K562 (cell line): Measurements from ENCODE around the gene USP51. TPM values are rescaled to one million over a fixed set of nuclear protein-coding genes. Genes with fewer than 3 reads are reported as not detected.

Experiments used
- ATAC-seq: fragments of 200-7000 bp; cut with Tn5 transposase; 3 replicates; pipeline ENCODE4 v1.9.1; 2020; ENCODE audit warnings: moderate library complexity
- Bru-seq: library from RNA; stranded (reverse); fragments of 400-500 nt; gene quantifications from one replicate; lab custom pipeline; 2021; lab: Mats Ljungman, UMichigan
- BruChase-seq, 2 experiments: library from RNA; stranded (reverse); fragments of 400-500 nt; gene quantifications; one replicate each; lab custom pipeline; 2021; lab: Mats Ljungman, UMichigan
- BruUV-seq: library from RNA; stranded (reverse); fragments of 400-500 nt; replicated peaks from 2 replicates; lab custom pipeline; 2021; lab: Mats Ljungman, UMichigan
- CTCF ChIA-PET: fragments of 300-600 bp; formaldehyde crosslinking; extraction: SDS; loops from one replicate; lab custom pipeline; 2021; ENCODE audit warnings: low intra/inter-chr PET ratio; lab: Yijun Ruan, JAX
- POLR2A ChIA-PET: fragments of 300-600, 350-650 bp; sonication (Branson Sonifier 250); formaldehyde crosslinking; extraction: SDS; loops from one replicate; lab custom pipeline; 2021; ENCODE audit warnings: antibody characterized with exemption, inconsistent platforms; lab: Yijun Ruan, JAX
- DNase-seq, 4 experiments: peaks; one replicate each; pipeline versions ENCODE4 v3.0.0 to v3.0.0-alpha.2; 2011 to 2018; ENCODE audit warnings: low spot score in 3 of 4, mixed read lengths in 3 of 4; ENCODE audit errors: extremely low read depth in 1 of 4
- FAIRE-seq: peaks from 2 replicates; lab custom pipeline; 2011; peaks lifted over from hg19 to GRCh38; lab: Jason Lieb, UNC
- H2AFZ ChIP-seq: 2 replicates; pipeline ENCODE4 v1.6.0; 2011; ENCODE audit warnings: low read depth, low read length, control low read depth, inconsistent platforms
- H3K27ac ChIP-seq: fragments of 200-600 bp; 3 replicates; pipeline ENCODE4 v1.8.0; 2011; ENCODE audit warnings: low read depth, mild to moderate bottlenecking, control low read depth, inconsistent platforms, low read length, moderate library complexity, mixed read lengths; ENCODE audit errors: extremely low read depth
- H3K27me3 ChIP-seq, 2 experiments: fragments of 300-600 bp in 1 of 2; 2 replicates in 1 of 2; 3 replicates in 1 of 2; pipeline versions ENCODE4 v1.6.0 to v1.8.0; 2011; ENCODE audit warnings: inconsistent platforms in 2 of 2, low read length in 2 of 2, mild to moderate bottlenecking in 1 of 2, mixed read lengths in 1 of 2, moderate library complexity in 1 of 2; ENCODE audit not compliant: control insufficient read depth in 2 of 2, insufficient read depth in 2 of 2
- H3K36me3 ChIP-seq: fragments of 300-600 bp; 3 replicates; pipeline ENCODE4 v1.8.0; 2011; ENCODE audit warnings: mild to moderate bottlenecking, low read length, inconsistent platforms; ENCODE audit not compliant: control insufficient read depth, insufficient read depth
- H3K4me1 ChIP-seq, 2 experiments: fragments of 200-600 bp in 1 of 2; replicated peaks in 1 of 2; 2 replicates in 1 of 2; 3 replicates in 1 of 2; pipeline versions ENCODE4 v1.5.1 to v1.8.0; 2011; ENCODE audit warnings: inconsistent platforms in 2 of 2, low read length in 2 of 2, mild to moderate bottlenecking in 1 of 2, mixed read lengths in 1 of 2, moderate library complexity in 1 of 2; ENCODE audit not compliant: control insufficient read depth in 2 of 2, insufficient read depth in 2 of 2
- H3K4me2 ChIP-seq: 2 replicates; pipeline ENCODE4 v1.6.1; 2011; ENCODE audit warnings: low read length, control low read depth, inconsistent platforms, mixed read lengths; ENCODE audit not compliant: insufficient read depth
- H3K4me3 ChIP-seq: fragments of 200-600 bp; sonication (generic), shearing (Covaris generic); 2 replicates; pipeline ENCODE4 v1.5.1; 2016; ENCODE audit warnings: control low read depth, inconsistent platforms
- H3K79me2 ChIP-seq: fragments of 200-600 bp; 3 replicates; pipeline ENCODE4 v1.8.0; 2011; ENCODE audit warnings: low read length, inconsistent platforms; ENCODE audit not compliant: control insufficient read depth, insufficient read depth
- H3K9ac ChIP-seq, 2 experiments: 2 replicates each; pipeline versions ENCODE4 v1.6.0 to v1.6.1; 2011; ENCODE audit warnings: low read depth in 2 of 2, low read length in 2 of 2, control low read depth in 1 of 2, inconsistent platforms in 1 of 2, mild to moderate bottlenecking in 1 of 2, mixed read lengths in 1 of 2; ENCODE audit not compliant: insufficient read depth in 1 of 2
- H3K9me1 ChIP-seq: one replicate; pipeline ENCODE4 v1.6.0; 2011; ENCODE audit warnings: inconsistent platforms, mild to moderate bottlenecking, low read length, moderate library complexity; ENCODE audit not compliant: control insufficient read depth, insufficient read depth
- H3K9me3 ChIP-seq: replicated peaks from 2 replicates; pipeline ENCODE4 v1.5.1; 2011; ENCODE audit warnings: low read depth, low read length, inconsistent platforms; ENCODE audit not compliant: control insufficient read depth, insufficient read depth
- H4K20me1 ChIP-seq: replicated peaks from 2 replicates; pipeline ENCODE4 v1.6.1; 2011; ENCODE audit warnings: low read length, inconsistent platforms, mixed read lengths; ENCODE audit not compliant: control insufficient read depth, insufficient read depth
- EGR1 ChIP-seq: fragments of 450-650 bp; conservative IDR thresholded peaks from 2 replicates; pipeline ENCODE4 v1.6.1; 2017; ENCODE audit warnings: mild to moderate bottlenecking
- MTA1 ChIP-seq: fragments of 450-650 bp; IDR thresholded peaks from 2 replicates; pipeline ENCODE4 v1.6.1; 2017; ENCODE audit warnings: borderline replicate concordance
- NONO ChIP-seq, 2 experiments: fragments of 200-400 bp in 1 of 2; fragments of 450-650 bp in 1 of 2; formaldehyde crosslinking in 1 of 2; IDR thresholded peaks; 2 replicates each; pipeline ENCODE4 v1.6.1; 2017; ENCODE audit warnings: low read depth in 2 of 2, mild to moderate bottlenecking in 2 of 2, moderate library complexity in 2 of 2, low read length in 1 of 2
- RFX7 ChIP-seq: fragments of 250-450 bp; sonication (Bioruptor Pico); IDR thresholded peaks from 2 replicates; pipeline ENCODE4 v1.5.1; 2021; ENCODE audit warnings: mild to moderate bottlenecking
- SUPT5H ChIP-seq: fragments of 450-650 bp; IDR thresholded peaks from 2 replicates; pipeline ENCODE4 v1.6.1; 2016
- ZNF184 ChIP-seq: sonication (generic); formaldehyde crosslinking; IDR thresholded peaks from 2 replicates; pipeline ENCODE4 v1.5.0; 2020; ENCODE audit warnings: missing genetic modification reagents
- WGBS: fragments of 100-300 bp; shearing (Covaris generic); methylation state at CpG from one replicate; pipeline ENCODE4 v1.1.6; 2016; ENCODE audit warnings: low coverage, mixed read lengths; ENCODE audit not compliant: insufficient coverage; ENCODE audit errors: missing lambda C conversion rate; 5-methylcytosine and 5-hydroxymethylcytosine counted together
- in situ Hi-C: fragments of 300-500 bp; cut with MboI; formaldehyde crosslinking; loops from 4 replicates; pipeline ENCODE4 v1.15.0; 2018; ENCODE audit warnings: inconsistent platforms, mixed read lengths
- intact Hi-C: fragments of 100-400 bp; cut with micrococcal nuclease; formaldehyde crosslinking; loops from 2 replicates; pipeline ENCODE4 v1.14.2; 2022
- long read RNA-seq, 3 experiments: library from polyadenylated mRNA in 2 of 3; library from RNA in 1 of 3; unstranded in 2 of 3; stranded (forward) in 1 of 3; transcript quantifications; one replicate each; pipeline ENCODE4 v2.0.0, GENCODE V29; 2019 to 2022
- polyA minus RNA-seq, 3 experiments: library from RNA; depleted of rRNA, polyadenylated mRNA; stranded (reverse); fragments of >200 nt; gene quantifications; 2 replicates each; pipeline ENCODE4 v1.2.3, GENCODE V29; 2011
- polyA plus RNA-seq, 8 experiments: library from polyadenylated mRNA; depleted of rRNA in 4 of 8; stranded (reverse) in 5 of 8; unstranded in 3 of 8; fragments of >200 nt; fragmentation: Nextera tagmentation in 2 of 8; fragmentation: Illumina TruSeq in 1 of 8; extraction: Ambion mirVana in 2 of 8; extraction: Trizol in 1 of 8; gene quantifications; 2 replicates each; pipeline versions ENCODE4 v1.2.1 to v1.2.3, GENCODE V29; 2011 to 2014; ENCODE audit warnings: inconsistent platforms in 1 of 8, missing spikeins in 1 of 8
- total RNA-seq, 7 experiments: library from RNA; depleted of rRNA in 6 of 7; stranded (reverse); fragments of >200 nt in 6 of 7; fragmentation: Illumina TruSeq in 2 of 7; extraction: Trizol in 2 of 7; gene quantifications; 2 replicates each; pipeline versions ENCODE4 v1.2.1 to v1.2.3, GENCODE V29; 2011 to 2021; ENCODE audit warnings: low replicate concordance in 1 of 7
- TF ChIP-seq, protein P1 (sequence below), 3 experiments: IDR thresholded peaks in 2 of 3; conservative IDR thresholded peaks in 1 of 3; 2 replicates each; pipeline ENCODE4 v1.5.1; 2011 to 2012; ENCODE audit warnings: low read length in 3 of 3, mild to moderate bottlenecking in 3 of 3, control low read depth in 2 of 3, improper control_type of control experiment in 1 of 3, inconsistent platforms in 1 of 3, low read depth in 1 of 3, mixed read lengths in 1 of 3, moderate library complexity in 1 of 3; ENCODE audit not compliant: insufficient read depth in 2 of 3
- TF ChIP-seq, protein P2 (sequence below): fragments of 450-650 bp; IDR thresholded peaks from 2 replicates; pipeline ENCODE4 v1.6.1; 2018; ENCODE audit not compliant: partially characterized antibody
- TF ChIP-seq, protein P3 (sequence below): fragments of 200-800 bp; sonication (Bioruptor generic); IDR thresholded peaks from 2 replicates; pipeline ENCODE4 v1.6.1; 2017; ENCODE audit warnings: missing genetic modification characterization, missing compliant biosample characterization

USP51 gene
- total RNA-seq (2011; cell fraction: chromatin; rRNA removed; ENCODE audit: low replicate concordance): 4.2 and 4.7 TPM in 2 replicates
- 3.0 and 3.3 TPM in 2 replicates for total RNA-seq (2011; cell fraction: nucleolus; rRNA removed)
- 2.7 and 3.5 TPM in 2 replicates for total RNA-seq (2011; cell fraction: nucleoplasm; rRNA removed)
- total RNA-seq (2014; rRNA removed): 0.95 and 1.2 TPM in 2 replicates
- total RNA-seq (2014; rRNA removed; fragmentation: Illumina TruSeq; extraction: Trizol): 1.3 and 1.6 TPM in 2 replicates
- 3.8 and 3.9 TPM in 2 replicates for total RNA-seq (2015; rRNA removed; fragmentation: Illumina TruSeq; extraction: Trizol)
- total RNA-seq (2021): 1.8 and 2.0 TPM in 2 replicates
- 3.0 and 3.5 TPM in 2 replicates for polyA plus RNA-seq (2011; rRNA removed)
- 2.3 and 2.7 TPM in 2 replicates for polyA plus RNA-seq (2011; cell fraction: cytosol; rRNA removed)
- polyA plus RNA-seq (2011; cell fraction: nucleus; rRNA removed): 2.8 and 3.2 TPM in 2 replicates
- polyA plus RNA-seq (2012): 1.7 and 1.9 TPM in 2 replicates
- polyA plus RNA-seq (2014; fragmentation: Illumina TruSeq; extraction: Trizol): 1.1 and 1.6 TPM in 2 replicates
- under 1 TPM; 0.59 to 0.96 TPM for polyA plus RNA-seq (2014; fragmentation: Nextera tagmentation; extraction: Ambion mirVana)
- 0.77 and 0.93 TPM in 2 replicates for polyA plus RNA-seq (2014; rRNA removed)
- 7.0 and 8.2 TPM in 2 replicates for polyA minus RNA-seq (2011; rRNA and poly(A)+ RNA removed)
- polyA minus RNA-seq (2011; cell fraction: cytosol; rRNA and poly(A)+ RNA removed): 1.9 and 3.8 TPM in 2 replicates
- polyA minus RNA-seq (2011; cell fraction: nucleus; rRNA and poly(A)+ RNA removed): 2.6 and 6.3 TPM in 2 replicates
- Bru-seq, nascent RNA: percentile 53 among the genes with signal in this experiment
- percentile 53 among the genes with signal in this experiment for BruChase-seq, experiment 1, labeled RNA remaining after a 2-hour chase
- BruChase-seq, experiment 2, labeled RNA remaining after a 6-hour chase: percentile 56 among the genes with signal in this experiment
- long read RNA-seq, experiment 1, partial matches to known transcripts: 0 of 3 reads
- long read RNA-seq, experiment 1, other reads (novel, unspliced or antisense): 3 of 3 reads
- long read RNA-seq, experiment 2, partial matches to known transcripts: 0 of 1 reads
- long read RNA-seq, experiment 2, other reads (novel, unspliced or antisense): 1 of 1 reads
- long read RNA-seq, experiment 3: 0 reads

- Histone ChIP-seq H3K27ac (peak within 1 kb of the TSS; percentile 88), H3K4me2 (peak within 1 kb of the TSS; percentile 71), H2AFZ (peak within 1 kb of the TSS; percentile 90), H3K36me3 (no peaks in the 10 kb centered on the region), H3K9ac (peak within 1 kb of the TSS; percentile 75 to 92), H4K20me1 (no peaks in the 10 kb centered on the region), H3K9me1 (no peaks in the 10 kb centered on the region), H3K79me2 (no peaks in the 10 kb centered on the region; the same call in 1 of the 3 replicates), H3K4me3 (peak within 1 kb of the TSS; percentile 61), H3K4me1 (peaks cover 6 to 11% of the 10 kb centered on the region in 2 experiments; a peak in 4 of 5 replicates), H3K9me3 (no peaks in the 10 kb centered on the region), H3K27me3 (no peaks in the 10 kb centered on the region)
- ChIA-PET CTCF (no interaction called here), POLR2A (interaction anchor here (0.7 kb wide), 1 partner anchor 493 kb away, joined by 3 read pairs; no protein-coding TSS in a partner anchor)
- no TSS peak for BruUV-seq
- in situ Hi-C loops: no loop called here
- 11% methylated on average over 16 of the region's 34 CpGs for WGBS
- ATAC-seq (peak; percentile 72), FAIRE-seq (no peak), DNase-seq (peak; percentile 17 to 58 (median 28))
- intact Hi-C loops: no loop called here
- peak; percentile 66; the same call in 1 of the 2 replicates for TF ChIP-seq EGR1
- TF ChIP-seq MTA1: peak; percentile 43; the same call in 1 of the 2 replicates
- TF ChIP-seq, protein P1, sequence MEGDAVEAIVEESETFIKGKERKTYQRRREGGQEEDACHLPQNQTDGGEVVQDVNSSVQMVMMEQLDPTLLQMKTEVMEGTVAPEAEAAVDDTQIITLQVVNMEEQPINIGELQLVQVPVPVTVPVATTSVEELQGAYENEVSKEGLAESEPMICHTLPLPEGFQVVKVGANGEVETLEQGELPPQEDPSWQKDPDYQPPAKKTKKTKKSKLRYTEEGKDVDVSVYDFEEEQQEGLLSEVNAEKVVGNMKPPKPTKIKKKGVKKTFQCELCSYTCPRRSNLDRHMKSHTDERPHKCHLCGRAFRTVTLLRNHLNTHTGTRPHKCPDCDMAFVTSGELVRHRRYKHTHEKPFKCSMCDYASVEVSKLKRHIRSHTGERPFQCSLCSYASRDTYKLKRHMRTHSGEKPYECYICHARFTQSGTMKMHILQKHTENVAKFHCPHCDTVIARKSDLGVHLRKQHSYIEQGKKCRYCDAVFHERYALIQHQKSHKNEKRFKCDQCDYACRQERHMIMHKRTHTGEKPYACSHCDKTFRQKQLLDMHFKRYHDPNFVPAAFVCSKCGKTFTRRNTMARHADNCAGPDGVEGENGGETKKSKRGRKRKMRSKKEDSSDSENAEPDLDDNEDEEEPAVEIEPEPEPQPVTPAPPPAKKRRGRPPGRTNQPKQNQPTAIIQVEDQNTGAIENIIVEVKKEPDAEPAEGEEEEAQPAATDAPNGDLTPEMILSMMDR (IDR thresholded peaks at IDR 0.05 in 2 of 3, conservative IDR thresholded peaks at IDR 0.05 in 1 of 3; ENCODE audit: insufficient read depth in 2 of 3, low read depth in 1 of 3, low read length in 3 of 3): 0 out of 6 replicates have a peak, but pooled peaks of 1 of the 3 experiments have one; percentile 1
- TF ChIP-seq, protein P2, sequence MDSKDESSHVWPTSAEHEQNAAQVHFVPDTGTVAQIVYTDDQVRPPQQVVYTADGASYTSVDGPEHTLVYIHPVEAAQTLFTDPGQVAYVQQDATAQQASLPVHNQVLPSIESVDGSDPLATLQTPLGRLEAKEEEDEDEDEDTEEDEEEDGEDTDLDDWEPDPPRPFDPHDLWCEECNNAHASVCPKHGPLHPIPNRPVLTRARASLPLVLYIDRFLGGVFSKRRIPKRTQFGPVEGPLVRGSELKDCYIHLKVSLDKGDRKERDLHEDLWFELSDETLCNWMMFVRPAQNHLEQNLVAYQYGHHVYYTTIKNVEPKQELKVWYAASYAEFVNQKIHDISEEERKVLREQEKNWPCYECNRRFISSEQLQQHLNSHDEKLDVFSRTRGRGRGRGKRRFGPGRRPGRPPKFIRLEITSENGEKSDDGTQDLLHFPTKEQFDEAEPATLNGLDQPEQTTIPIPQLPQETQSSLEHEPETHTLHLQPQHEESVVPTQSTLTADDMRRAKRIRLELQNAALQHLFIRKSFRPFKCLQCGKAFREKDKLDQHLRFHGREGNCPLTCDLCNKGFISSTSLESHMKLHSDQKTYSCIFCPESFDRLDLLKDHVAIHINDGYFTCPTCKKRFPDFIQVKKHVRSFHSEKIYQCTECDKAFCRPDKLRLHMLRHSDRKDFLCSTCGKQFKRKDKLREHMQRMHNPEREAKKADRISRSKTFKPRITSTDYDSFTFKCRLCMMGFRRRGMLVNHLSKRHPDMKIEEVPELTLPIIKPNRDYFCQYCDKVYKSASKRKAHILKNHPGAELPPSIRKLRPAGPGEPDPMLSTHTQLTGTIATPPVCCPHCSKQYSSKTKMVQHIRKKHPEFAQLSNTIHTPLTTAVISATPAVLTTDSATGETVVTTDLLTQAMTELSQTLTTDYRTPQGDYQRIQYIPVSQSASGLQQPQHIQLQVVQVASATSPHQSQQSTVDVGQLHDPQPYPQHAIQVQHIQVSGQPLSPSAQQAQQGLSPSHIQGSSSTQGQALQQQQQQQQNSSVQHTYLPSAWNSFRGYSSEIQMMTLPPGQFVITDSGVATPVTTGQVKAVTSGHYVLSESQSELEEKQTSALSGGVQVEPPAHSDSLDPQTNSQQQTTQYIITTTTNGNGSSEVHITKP: peak; percentile 6
- no peak for TF ChIP-seq RFX7
- TF ChIP-seq ZNF184 (CRISPR knock-in tag): no peak
- TF ChIP-seq NONO (IDR thresholded peaks at IDR 0.05; ENCODE audit: low read depth in 2 of 2, low read length in 1 of 2): no peak
- TF ChIP-seq, protein P3, sequence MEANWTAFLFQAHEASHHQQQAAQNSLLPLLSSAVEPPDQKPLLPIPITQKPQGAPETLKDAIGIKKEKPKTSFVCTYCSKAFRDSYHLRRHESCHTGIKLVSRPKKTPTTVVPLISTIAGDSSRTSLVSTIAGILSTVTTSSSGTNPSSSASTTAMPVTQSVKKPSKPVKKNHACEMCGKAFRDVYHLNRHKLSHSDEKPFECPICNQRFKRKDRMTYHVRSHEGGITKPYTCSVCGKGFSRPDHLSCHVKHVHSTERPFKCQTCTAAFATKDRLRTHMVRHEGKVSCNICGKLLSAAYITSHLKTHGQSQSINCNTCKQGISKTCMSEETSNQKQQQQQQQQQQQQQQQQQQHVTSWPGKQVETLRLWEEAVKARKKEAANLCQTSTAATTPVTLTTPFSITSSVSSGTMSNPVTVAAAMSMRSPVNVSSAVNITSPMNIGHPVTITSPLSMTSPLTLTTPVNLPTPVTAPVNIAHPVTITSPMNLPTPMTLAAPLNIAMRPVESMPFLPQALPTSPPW (CRISPR knock-in tag): peak; percentile 22; the same call in 1 of the 2 replicates
- TF ChIP-seq SUPT5H: 0 out of 2 replicates have a peak, but pooled peaks have one; percentile 29
Observed at GRCh38 chrX:55489314-55490009, at the start of gene USP51. USP51 (minus strand) TSS chrX:55489848; CDS start chrX:55488939, 909 bp downstream.
